DMS79 (cell line): ENCODE measurements around the gene SRSF9.
"Not testable (repeated sequence)": the region's sequence is repeated elsewhere in the genome, so short reads cannot be mapped to it uniquely, and the experiment has no call there.

ENCODE experiments used
- DNase-seq: peaks from one replicate; lab custom pipeline; 2025; lab: John Stamatoyannopoulos, UW

Gene SRSF9

GRCh38 chr12:120481022-120481767, 11.6 kb upstream of the SRSF9 start:
- DNase-seq, result no peak

GRCh38 chr12:120480211-120480610, 10.7 kb upstream of the SRSF9 start:
- DNase-seq, result no peak

GRCh38 chr12:120479458-120479857, 9.9 kb upstream of the SRSF9 start:
- no peak for DNase-seq

GRCh38 chr12:120475643-120476042, 6.1 kb upstream of the SRSF9 start:
- DNase-seq, result no peak

- DNase-seq, result no peak
Measured at GRCh38 chr12:120474616-120474960, 5.0 kb upstream of the SRSF9 start.

- peak; percentile 22 for DNase-seq
Measured at GRCh38 chr12:120473807-120474615, 4.5 kb upstream of the SRSF9 start.

- DNase-seq, result no peak
Measured at GRCh38 chr12:120472521-120472920, 3.0 kb upstream of the SRSF9 start.

GRCh38 chr12:120470150-120470784, 719 bp upstream of the SRSF9 start:
- no peak for DNase-seq

GRCh38 chr12:120468821-120469449, 613 bp downstream of the SRSF9 start:
- no peak for DNase-seq

GRCh38 chr12:120468325-120468820, 1.2 kb downstream of the SRSF9 start:
- DNase-seq, result no peak

- DNase-seq, result no peak
Measured at GRCh38 chr12:120467439-120467838, 2.1 kb downstream of the SRSF9 start.

- DNase-seq, result no peak
Measured at GRCh38 chr12:120466560-120467315, 2.8 kb downstream of the SRSF9 start.

- no peak for DNase-seq
Measured at GRCh38 chr12:120465756-120466155, 3.8 kb downstream of the SRSF9 start.

GRCh38 chr12:120463712-120464111, 5.8 kb downstream of the SRSF9 start:
- DNase-seq, result no peak

GRCh38 chr12:120462099-120462640, 7.4 kb downstream of the SRSF9 start:
- DNase-seq, result no peak

GRCh38 chr12:120460157-120460556, 9.4 kb downstream of the SRSF9 start:
- no peak for DNase-seq

- no peak for DNase-seq
Measured at GRCh38 chr12:120457133-120457532, 12.4 kb downstream of the SRSF9 start.

- no peak for DNase-seq
Measured at GRCh38 chr12:120455302-120455701, 14.2 kb downstream of the SRSF9 start.

GRCh38 chr12:120453977-120454376, 15.6 kb downstream of the SRSF9 start:
- DNase-seq, result no peak

GRCh38 chr12:120453060-120453750, 16.3 kb downstream of the SRSF9 start:
- DNase-seq, result no peak

GRCh38 chr12:120452524-120452923, 17.0 kb downstream of the SRSF9 start:
- DNase-seq, result not testable (repeated sequence)
